IPS DF 19.7 (cell line): ENCODE data around the gene TMEM176A.

ENCODE experiments used
- DNase-seq: peaks from one replicate; pipeline ENCODE4 v3.0.0-alpha.2; 2013; ENCODE audit warnings: low read depth, low spot score

The TMEM176A gene

DNA sequence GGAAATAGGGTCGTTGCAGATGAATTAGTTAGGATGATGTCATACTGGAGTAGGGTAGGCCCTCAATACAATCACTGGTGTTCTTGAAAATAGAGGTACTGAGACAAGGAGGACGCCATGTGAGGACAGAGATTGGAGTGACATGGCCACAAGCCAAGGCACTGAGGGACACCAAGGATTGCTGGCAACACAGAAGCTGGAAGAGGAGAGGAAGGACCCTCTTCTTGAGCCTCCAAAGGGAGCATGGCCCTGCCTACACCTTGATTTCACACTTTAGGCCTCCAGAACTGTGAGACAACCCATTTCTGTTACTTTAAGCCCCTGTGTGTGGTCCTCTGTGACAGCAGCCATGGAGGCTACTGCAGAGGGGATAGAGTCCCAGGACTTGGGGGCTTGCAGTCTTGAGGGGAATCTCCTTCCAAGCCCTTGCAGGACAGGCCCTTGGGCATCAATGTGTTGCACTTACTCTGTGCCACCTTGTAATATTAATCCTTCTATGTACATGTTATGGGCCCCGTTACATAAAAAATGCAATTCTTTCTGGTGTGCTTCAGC lies 48.1 kb downstream of the TMEM176A start:
- DNase-seq: no peak

DNA sequence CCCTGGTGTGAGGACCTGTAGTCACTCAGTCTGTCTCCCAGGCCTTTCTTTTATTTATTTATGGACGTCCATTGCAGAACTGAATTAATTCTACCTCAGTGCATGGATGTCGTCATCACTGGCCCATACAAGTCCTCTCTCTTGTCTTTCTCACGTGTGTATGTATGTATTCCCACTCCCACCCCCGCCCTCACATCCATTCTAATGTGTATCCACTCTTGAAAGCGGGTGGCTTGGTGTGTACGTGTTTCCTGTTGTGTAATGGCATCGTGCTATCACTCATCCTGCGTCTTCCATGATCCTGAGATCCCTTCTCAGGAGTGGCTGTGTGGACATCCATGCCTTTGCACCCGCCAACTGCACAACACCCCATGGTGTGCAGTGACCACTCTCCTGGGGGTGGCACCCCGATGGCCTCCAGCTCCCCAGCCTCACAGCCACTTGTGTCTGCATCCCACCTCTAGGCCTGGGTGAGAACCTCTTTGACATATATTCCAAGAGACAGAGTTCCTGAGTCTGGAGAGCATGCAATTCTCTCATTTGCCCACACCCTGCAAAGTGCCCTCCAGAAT lies 48.7 kb downstream of the TMEM176A start:
- DNase-seq: no peak

DNA sequence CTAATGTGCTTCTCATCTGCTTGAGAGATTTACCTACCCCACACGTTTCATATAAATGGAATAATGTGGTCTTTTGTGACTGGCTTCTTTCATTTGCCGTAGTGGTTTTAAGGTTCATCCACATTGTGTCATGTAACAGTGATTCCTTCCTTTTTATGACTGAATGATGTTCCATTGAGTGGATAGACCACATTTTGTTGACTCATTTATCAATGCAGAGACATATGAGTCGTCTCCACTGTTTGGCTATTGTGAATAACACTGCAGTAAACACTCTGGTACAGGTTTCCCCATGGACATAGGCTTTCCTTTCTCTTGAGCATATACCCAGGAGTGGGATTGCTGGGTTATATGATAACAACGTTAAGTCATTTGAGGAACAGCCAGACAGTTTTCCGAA lies 49.7 kb downstream of the TMEM176A start:
- DNase-seq: no peak

DNA sequence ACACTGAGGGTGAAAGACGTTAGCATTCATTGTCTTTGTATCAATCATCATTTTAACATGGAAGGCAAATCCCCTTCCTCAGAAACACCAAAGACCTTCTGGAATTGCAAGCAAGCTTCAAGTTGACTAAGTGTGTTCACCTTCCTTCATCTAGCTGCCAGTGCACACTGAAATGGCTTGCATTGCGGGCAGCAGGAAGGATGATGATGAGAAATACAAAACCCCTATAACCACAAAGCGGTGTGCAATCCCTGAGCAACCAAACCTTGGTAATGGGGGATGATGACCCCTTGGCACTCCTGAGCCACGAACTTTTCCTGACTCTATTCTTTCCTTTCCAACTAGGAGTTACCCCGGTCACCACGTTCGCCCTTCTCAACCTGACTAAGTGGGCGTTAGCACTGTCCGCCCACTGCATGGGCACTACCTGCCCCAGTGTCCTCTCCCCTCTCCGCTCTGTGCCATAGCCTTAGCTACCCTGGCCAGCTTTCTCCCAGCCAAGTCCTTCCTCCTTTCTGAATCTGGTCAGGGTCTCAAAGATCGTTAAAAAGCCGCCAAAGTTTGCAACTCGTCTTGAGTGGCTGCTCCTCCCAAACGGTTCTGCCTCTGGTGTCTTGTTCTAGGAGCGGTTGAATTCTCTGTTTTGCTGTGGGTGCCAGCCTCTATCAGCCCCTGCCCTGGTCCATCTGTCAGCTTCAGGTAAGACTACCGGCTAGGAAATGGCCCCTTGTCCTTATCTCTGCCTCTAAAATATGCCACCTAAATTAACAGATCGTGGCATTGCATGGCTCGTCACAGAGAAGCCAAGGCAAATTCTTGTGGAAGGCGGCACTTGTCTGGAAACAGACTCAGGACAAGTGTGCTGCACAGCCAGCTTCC lies 51.2 kb downstream of the TMEM176A start:
- no peak for DNase-seq

DNA sequence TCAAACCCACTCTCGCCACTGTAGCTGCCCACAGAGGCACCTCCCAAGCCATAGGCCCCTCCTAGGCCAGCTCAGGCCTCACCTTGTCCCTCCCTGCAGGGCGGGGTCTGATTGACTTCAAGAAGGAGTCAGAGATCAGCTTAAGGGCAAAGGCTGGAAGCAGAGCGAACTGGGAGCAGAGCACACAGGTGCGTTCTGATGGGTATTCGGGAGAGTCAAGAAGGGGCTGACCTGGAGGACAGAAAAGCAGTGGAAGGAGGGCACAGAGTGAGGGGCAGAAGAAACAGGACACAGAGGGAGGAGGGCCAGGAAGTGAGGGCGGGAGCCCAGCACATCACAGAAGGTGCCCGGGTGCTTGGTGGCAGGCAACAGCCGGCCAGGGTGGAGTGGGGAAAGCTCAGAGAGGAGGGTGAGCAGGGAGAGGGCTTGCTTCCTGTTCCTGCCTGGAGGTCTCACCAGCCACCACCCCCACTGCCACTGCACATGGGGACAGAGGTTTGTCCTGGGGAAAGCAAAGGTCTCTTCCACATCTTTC lies 51.9 kb downstream of the TMEM176A start, which contains the start of gene AOC1:
TSS of gene AOC1 (plus strand) at position 147 of the 535 bp plus-strand sequence. CDS start 3,954 bp downstream, outside the sequence.
- DNase-seq: no peak

DNA sequence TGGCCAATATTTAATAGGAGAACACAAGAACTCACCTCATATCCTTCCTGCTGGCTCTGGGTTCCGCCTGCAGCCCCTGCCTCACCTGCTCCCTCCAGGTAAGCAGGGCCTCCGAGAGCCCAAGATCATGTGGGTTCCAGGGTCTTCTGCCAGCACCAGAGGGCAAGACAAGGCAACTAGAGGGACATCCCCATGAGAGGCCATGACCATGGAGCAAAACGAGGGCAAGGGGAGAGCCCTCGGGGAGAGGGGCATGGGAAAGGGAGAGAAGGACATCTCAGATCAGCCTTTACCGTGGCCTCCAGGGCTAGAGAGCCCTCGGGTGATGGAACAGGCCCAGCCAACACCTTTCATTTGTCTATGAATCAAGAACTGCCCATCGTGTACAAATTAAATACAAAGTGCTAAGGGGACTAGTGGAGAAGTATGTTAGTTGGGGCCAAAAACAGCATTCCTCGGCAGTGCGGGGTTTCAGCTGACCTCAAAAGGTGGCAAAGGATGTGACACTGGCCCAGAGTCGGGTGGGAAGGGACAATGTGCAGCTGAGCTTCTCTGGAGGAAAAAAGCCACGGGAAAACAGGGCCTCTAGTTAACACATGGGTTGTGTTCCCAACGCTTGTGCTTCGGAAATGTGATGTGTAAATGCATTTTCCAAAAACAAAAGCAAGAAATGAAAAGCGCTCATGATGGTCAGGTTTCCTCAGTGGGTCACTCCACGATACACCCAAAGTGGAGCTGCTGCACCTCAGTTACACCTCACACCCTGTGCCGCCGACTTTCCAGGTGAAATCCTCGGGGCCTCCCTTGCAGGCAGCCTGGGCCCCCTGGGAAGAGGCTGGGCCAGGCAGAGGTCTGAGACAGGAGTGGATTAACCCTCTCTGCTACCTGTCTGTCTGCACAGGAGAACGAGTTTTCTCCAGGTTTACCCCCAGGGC lies 53.8 kb downstream of the TMEM176A start:
- DNase-seq: no peak
